SU-DHL-6 (cell line): ENCODE data around the gene CLDN10.

Experiments used
- EZH2phosphoT487 ChIP-seq: fragments of 200-600 bp; sonication (generic), shearing (Covaris generic); conservative IDR thresholded peaks from 2 replicates; pipeline ENCODE4 v1.6.1; 2018; ENCODE audit warnings: mild to moderate bottlenecking, antibody characterized with exemption, low read length, moderate library complexity, mixed read lengths
- TF ChIP-seq, protein P1 (sequence below): fragments of 200-600 bp; sonication (generic); IDR thresholded peaks from one replicate; pipeline ENCODE4 v1.5.1; 2017; ENCODE audit warnings: antibody characterized with exemption, mild to moderate bottlenecking, low read length, moderate library complexity; ENCODE audit not compliant: insufficient read depth, poor library complexity, severe bottlenecking

DNA sequence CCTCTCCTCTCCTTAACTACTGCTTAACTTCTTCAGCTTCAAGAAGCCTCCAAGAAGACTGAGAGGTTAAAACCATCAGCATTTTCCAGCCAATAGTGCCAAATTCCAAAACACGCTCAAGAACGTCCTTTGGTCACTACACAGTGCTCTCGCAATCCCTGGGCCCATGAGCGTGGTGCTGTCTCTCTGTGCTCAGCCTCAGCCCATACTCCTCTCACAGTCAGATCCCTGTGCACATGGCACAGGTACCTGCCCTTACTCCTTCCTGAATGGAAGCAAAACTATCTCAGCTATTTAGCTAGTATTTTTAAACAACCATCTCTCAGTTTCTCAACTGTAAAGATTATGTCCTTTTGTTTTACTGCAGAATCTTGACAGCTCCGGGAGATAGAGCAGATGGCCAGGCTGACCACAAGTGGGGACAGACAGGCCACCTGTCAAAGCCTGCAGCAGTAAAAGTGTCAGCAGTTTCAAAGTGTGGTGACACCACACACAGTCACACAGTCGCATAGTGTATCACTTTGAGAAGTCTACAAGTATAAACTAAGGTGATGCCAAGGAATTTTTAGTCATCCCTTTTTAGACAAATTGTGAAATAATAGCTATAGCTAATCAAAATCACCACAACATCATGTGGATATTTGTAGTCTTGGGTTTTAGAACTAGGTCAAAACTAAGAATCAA lies 56.3 kb downstream of the CLDN10 start:
- TF ChIP-seq, protein P1, sequence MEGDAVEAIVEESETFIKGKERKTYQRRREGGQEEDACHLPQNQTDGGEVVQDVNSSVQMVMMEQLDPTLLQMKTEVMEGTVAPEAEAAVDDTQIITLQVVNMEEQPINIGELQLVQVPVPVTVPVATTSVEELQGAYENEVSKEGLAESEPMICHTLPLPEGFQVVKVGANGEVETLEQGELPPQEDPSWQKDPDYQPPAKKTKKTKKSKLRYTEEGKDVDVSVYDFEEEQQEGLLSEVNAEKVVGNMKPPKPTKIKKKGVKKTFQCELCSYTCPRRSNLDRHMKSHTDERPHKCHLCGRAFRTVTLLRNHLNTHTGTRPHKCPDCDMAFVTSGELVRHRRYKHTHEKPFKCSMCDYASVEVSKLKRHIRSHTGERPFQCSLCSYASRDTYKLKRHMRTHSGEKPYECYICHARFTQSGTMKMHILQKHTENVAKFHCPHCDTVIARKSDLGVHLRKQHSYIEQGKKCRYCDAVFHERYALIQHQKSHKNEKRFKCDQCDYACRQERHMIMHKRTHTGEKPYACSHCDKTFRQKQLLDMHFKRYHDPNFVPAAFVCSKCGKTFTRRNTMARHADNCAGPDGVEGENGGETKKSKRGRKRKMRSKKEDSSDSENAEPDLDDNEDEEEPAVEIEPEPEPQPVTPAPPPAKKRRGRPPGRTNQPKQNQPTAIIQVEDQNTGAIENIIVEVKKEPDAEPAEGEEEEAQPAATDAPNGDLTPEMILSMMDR = no peak
- TF ChIP-seq EZH2phosphoT487 = no peak
